ENCODE results near the gene SLC8A2.
"Not testable (repeated sequence)": the region's sequence is repeated elsewhere in the genome, so short reads cannot be mapped to it uniquely, and the experiment has no call there.

The SLC8A2 gene

DNA sequence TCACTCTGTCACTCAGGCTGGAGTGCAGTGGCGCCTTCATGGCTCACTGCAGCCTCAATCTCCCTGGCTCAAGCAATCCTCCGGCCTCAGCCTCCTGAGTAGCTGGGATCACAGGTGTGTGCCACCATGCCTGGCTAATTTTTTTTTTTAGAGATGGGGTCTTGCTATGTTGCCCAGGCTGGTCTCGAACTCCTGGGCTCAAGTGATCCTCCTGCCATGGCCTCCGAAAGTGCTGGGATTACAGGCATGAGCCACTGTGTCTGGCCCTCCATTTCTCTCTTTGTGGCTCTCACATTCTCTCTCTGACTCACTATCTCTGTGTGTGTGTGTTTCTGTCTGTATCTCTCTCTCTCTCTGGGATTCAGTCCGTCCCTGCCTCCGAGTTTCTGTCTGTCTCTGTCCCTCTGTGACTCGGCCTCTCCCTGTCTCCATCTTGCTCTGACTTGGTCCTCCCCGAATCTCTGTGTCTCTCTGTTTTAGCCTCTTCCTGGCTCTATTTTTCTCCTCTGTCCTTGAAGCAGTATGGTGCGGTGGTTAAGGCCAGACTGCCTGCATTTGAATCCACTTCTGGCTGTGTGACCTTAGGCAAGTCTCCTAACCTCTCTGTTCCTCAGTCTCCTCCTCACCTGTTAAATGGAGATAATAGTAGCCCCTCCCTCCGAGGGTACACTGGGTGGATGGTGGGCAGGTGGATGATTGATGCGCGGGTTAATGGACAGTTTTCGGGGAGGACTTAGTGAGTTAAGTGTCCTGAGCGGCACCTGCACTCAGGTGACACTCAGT lies 63.3 kb downstream of the SLC8A2 start:
- DNase-seq: no peak

GRCh38 chr19:47407417-47407774 lies 64.3 kb downstream of the SLC8A2 start:
- DNase-seq: no peak

GRCh38 chr19:47406711-47407416 lies 64.8 kb downstream of the SLC8A2 start:
- no peak for DNase-seq

DNA sequence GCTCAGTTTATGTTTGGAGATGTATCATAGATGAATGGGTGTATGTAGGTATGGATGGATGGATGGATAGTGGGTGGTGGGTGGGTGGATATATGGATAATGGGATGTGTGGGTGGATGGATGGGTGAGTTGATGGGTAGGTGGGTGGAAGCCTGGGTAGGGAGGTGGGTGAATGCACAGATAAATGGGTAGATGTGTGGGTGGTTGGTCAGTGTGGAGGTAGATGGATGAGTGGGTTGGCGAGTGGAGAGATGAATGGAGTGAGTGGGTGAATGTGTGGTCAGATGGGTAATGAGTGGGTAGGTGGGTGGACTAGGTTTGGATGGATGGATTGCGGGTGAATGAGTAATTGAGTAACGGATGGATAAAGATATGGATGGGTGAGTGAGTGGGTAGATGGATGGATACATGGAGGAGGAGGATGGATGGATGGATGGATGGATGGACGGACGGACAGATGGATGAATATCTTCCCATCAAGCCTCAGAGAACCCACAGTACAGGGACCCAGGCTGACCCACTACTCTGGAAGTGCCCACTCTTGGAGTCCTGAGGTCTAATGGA lies 65.8 kb downstream of the SLC8A2 start:
- no peak for DNase-seq

DNA sequence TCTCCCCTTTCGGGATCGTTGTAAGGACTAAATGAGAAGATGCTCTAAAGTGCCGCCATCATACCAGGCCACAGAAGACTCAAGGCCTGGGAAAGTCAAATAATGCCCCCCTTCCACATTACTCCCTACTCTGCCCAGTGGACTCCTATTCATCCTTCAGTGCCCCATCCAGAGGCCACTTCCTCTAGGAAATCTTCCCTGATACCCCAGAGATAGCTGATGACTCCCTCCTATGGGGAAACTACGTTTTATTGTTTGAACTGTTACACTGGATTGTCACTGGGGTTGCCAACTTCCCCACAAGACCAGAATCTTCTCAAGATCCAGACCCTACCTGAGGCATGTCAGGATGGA lies 66.5 kb downstream of the SLC8A2 start:
- no peak for DNase-seq

GRCh38 chr19:47404334-47405196 lies 67.1 kb downstream of the SLC8A2 start:
- no peak for DNase-seq

- DNase-seq: no peak
Observed at GRCh38 chr19:47402504-47402903, 69.2 kb downstream of the SLC8A2 start.

GRCh38 chr19:47398707-47399597 lies 72.7 kb downstream of the SLC8A2 start:
- no peak for DNase-seq

GRCh38 chr19:47391510-47392223 lies 80.0 kb downstream of the SLC8A2 start:
- DNase-seq: peak; percentile 59 to 79 (median 68)

DNA sequence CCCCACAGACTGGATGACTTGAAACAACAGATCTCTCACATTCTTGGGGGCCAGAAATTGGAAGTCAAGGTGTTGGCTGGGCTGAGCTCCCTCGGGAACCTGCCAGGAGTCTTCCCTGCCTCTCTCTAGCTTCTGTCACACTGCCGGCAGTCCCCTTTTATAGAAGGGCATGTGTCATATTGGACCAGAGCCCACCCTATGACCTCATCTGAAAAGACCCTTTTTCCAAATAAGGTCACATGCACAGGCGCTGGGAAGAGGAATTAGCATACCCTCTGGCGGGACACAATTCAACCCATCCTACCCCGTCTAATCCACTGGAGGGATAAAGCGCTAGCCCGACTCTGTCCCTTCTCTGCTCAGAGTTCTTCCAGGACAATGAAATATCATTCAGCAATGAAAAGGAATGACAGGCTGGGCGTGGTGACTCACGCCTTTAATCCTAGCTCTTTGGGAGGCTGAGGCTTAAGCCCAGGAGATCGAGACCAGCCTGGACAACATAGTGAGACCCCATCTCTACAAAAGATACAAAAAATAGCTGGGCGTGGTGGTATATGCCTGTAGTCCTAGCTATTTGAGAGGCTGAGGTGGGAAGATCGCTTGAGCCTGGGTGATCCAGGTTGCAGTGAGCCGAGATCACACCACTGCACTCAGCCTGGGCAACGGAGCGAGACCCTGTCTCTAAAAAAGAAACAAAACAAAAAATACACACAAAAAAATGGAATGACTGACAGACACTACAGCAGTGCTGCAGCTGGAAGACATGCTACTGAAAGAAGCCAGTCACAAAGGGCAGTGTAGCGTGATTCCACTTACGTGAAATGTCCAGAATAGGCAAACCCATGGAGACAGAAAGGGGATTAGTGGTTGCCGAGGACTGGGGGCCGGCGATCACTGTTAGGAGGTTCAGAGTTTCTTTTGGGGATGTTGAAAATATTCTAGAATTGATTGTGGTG lies 80.9 kb downstream of the SLC8A2 start:
- no peak for DNase-seq

DNA sequence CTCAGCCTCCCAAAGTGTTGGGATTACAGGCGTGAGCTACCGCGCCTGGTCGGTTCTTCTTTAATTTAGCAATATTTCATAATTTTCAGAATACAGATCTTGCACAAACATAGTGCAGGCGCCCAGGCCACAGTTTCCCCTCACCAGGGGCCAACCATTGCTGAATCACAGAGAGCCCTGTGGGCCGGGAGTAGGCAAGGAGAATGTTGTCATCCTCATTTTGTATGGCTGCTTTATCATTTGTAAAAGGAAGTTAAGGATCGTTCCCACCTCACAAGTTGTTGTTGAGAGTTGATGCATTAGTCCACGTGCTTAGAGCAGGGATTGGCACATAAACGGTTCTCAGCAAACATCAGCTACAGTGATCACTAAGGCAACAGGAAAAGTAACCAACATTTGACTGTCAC lies 82.5 kb downstream of the SLC8A2 start:
- DNase-seq: no peak

- peak in 1 of 5 donors; percentile 20 for DNase-seq
Observed at GRCh38 chr19:47388721-47389120, 83.0 kb downstream of the SLC8A2 start.

- not testable (repeated sequence) for DNase-seq
Observed at GRCh38 chr19:47387623-47388022, 84.1 kb downstream of the SLC8A2 start.

GRCh38 chr19:47386582-47386981 lies 85.1 kb downstream of the SLC8A2 start:
- DNase-seq: not testable (repeated sequence)

- not testable (repeated sequence) for DNase-seq
Observed at GRCh38 chr19:47384533-47384932, 87.2 kb downstream of the SLC8A2 start.

- not testable (repeated sequence) for DNase-seq
Observed at GRCh38 chr19:47383890-47384289, 87.8 kb downstream of the SLC8A2 start.

DNA sequence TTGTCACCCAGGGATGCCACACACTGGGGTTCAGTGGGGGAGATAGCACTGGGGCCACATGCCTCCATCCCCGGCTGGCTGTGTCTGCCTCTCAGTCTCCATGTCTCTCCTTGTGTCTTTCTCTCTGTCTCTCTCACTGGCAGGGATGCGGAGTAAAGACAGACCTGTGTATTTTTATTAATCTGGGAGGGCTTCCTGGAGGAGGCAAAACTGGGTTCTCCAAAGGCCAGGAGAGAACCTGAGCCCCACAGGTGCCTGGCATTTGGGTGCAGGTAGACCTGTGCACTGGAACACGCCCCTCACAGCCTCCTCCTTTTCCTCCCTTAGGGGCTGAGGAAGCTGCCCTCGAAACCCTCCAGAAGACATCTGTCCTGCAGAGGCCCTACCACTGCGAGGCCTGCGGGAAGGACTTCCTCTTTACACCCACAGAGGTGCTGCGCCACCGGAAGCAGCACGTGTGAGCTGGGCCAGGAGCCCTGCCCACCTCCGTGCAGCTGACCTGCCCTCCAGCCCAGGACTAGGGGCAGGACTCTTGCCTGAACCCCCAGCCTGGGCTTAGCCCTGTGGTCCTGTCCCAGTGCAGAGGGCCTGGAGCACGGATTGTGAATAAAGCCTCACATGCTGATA lies 89.9 kb downstream of the SLC8A2 start:
- DNase-seq: peak in 1 of 5 donors; percentile 40

- DNase-seq: no peak
Observed at GRCh38 chr19:47381121-47381520, 90.6 kb downstream of the SLC8A2 start.

DNA sequence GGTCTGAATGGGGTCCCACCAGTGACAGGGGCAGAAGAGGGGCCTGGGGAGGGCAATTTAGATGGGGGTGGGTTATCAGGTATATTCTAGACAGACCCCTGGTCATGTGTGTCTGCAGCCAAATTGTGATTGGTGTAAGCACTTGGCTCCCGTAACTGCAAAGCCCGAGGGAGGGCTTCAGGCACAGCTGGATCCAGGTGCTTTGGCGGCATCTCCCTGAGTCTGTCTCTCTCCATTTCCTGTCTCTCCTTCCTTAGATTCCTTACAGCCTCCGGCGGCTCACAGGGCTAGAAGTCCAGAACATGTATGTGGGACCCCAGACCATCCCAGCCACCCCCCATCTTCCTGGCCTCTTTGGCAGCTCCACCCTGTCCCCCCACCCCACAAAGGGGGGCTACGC lies 91.1 kb downstream of the SLC8A2 start:
- DNase-seq: no peak
